ENCODE data around the gene EPM2A. TPM values are rescaled to one million over a fixed set of nuclear protein-coding genes. Genes with fewer than 3 reads are reported as not detected.

EPM2A gene
- total RNA-seq, 4 donors from 2014 or later, result 2.4 to 24.4 (median 6.6) TPM

DNA sequence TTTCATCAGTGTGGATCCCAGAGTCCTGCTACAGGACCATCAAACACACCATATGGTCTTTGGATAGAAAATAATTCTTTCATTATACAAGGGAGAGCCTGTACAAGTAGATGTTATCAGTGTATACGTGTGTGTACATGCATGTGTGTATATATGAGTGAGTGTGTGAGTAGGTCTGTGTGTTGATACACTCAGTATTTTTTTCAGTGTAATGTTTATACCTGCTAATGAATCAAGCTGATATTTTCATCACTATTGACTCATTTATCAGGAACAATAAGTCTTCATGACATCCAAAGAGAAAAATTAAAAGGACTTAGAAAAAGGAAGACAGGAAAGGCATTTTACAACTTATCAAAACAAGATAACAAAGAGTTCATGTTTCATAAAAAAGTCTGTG is 66.5 kb downstream of the EPM2A start:
- Histone ChIP-seq H3K4me3 (no peak overlapping the region), H3K27me3 (no peaks in the 10 kb centered on the region), H3K27ac (no peak overlapping the region), H3K9me3 (no peaks in the 10 kb centered on the region), H3K36me3 (peaks cover 0 to 7% (median 0%) of the 10 kb centered on the region in 3 donors), H3K4me1 (no peaks in the 10 kb centered on the region)
- intact Hi-C loops (cut with DNase I), result no loop called here
- DNase-seq, result no peak
- TF ChIP-seq POLR2A (IDR thresholded peaks at IDR 0.05), result no peak
- TF ChIP-seq, protein P1, sequence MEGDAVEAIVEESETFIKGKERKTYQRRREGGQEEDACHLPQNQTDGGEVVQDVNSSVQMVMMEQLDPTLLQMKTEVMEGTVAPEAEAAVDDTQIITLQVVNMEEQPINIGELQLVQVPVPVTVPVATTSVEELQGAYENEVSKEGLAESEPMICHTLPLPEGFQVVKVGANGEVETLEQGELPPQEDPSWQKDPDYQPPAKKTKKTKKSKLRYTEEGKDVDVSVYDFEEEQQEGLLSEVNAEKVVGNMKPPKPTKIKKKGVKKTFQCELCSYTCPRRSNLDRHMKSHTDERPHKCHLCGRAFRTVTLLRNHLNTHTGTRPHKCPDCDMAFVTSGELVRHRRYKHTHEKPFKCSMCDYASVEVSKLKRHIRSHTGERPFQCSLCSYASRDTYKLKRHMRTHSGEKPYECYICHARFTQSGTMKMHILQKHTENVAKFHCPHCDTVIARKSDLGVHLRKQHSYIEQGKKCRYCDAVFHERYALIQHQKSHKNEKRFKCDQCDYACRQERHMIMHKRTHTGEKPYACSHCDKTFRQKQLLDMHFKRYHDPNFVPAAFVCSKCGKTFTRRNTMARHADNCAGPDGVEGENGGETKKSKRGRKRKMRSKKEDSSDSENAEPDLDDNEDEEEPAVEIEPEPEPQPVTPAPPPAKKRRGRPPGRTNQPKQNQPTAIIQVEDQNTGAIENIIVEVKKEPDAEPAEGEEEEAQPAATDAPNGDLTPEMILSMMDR (IDR thresholded peaks at IDR 0.05), result no peak
- 47 to 52% methylated on average over 1 of the region's 1 CpG for WGBS, 2 donors

DNA sequence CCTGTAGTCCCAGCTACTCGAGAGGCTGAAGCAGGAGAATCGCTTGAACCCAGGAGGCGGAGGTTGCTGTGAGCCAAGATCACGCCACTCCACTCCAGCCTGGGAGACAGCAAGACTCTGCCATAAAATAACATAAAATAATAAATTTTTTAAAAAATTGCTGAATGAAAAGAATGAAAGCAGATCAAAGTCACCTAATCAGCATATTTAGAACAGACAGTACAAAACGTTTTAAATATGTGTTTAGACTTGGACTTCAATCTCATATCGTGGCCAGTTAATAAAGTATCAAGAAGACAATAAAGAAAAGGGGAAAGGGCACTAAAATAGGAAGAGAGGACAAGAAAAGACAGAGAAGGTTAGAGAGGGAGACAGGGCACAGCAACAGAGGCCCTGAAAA is 74.6 kb downstream of the EPM2A start:
- intact Hi-C loops (cut with DNase I), result no loop called here
- H3K9me3 ChIP-seq, result no peaks in the 10 kb centered on the region
- H3K4me3 ChIP-seq, result no peak overlapping the region
- H3K36me3 ChIP-seq, result no peaks in the 10 kb centered on the region
- WGBS, 2 donors, result 79 to 86% methylated on average over 6 of the region's 6 CpGs
- no peak overlapping the region for H3K27ac ChIP-seq
- no peaks in the 10 kb centered on the region for H3K4me1 ChIP-seq
- DNase-seq, result no peak
- no peak for TF ChIP-seq POLR2A (IDR thresholded peaks at IDR 0.05)
- TF ChIP-seq, protein P1 (IDR thresholded peaks at IDR 0.05), result no peak
- no peaks in the 10 kb centered on the region for H3K27me3 ChIP-seq

DNA sequence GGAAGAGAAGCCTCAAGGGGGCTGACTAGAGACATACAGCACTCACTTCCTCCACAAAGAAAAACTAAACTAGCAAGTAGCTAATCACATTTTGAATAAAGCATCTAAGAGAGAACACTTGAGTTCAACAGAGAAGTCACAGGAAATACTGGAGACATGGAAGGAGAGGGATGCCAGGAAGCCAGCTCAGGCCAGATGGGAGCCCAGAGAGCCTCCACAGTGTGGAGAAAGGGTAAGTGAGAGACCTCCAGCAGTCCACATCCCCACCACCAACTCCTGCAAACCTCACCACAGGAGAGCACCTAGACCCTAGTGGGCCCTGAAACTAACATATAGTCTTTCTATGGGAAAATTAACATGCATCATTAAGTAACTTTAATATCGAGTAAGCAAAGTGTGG is 79.2 kb downstream of the EPM2A start:
- Histone ChIP-seq H3K9me3 (no peaks in the 10 kb centered on the region), H3K27ac (no peak overlapping the region), H3K4me1 (no peaks in the 10 kb centered on the region), H3K27me3 (no peaks in the 10 kb centered on the region), H3K4me3 (no peak overlapping the region), H3K36me3 (no peaks in the 10 kb centered on the region)
- TF ChIP-seq, protein P1 (IDR thresholded peaks at IDR 0.05), result no peak
- no peak for TF ChIP-seq POLR2A (IDR thresholded peaks at IDR 0.05)
- no peak for DNase-seq
- WGBS, 2 donors, result 92 to 94% methylated on average over 1 of the region's 1 CpG
- intact Hi-C loops (cut with DNase I), result no loop called here

DNA sequence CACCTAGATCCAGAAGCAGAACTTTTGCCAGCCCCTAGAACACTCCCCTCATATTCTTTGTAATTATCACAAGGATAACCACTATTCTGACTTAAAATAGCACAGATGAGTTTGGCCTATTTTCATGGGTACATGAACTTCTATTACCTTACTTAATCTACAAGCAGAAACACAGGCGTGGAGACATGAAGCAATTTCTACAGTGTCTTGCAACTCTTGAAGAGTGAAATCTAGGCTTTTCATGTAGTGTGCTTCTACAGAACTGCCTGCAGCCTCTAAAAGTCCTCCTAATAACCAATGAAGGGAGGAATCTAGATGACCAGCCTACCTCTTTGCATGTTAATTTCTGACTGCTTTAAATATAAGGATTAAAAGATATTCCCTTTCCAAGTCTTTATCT is 82.7 kb downstream of the EPM2A start:
- 79 to 100% methylated on average over 1 of the region's 1 CpG for WGBS, 2 donors
- Histone ChIP-seq H3K4me1 (no peaks in the 10 kb centered on the region), H3K36me3 (no peaks in the 10 kb centered on the region), H3K4me3 (no peak overlapping the region), H3K9me3 (no peaks in the 10 kb centered on the region), H3K27ac (no peak overlapping the region), H3K27me3 (no peaks in the 10 kb centered on the region)
- intact Hi-C loops (cut with DNase I), result no loop called here
- TF ChIP-seq, protein P1 (IDR thresholded peaks at IDR 0.05), result no peak
- no peak for TF ChIP-seq POLR2A (IDR thresholded peaks at IDR 0.05)
- no peak for DNase-seq

DNA sequence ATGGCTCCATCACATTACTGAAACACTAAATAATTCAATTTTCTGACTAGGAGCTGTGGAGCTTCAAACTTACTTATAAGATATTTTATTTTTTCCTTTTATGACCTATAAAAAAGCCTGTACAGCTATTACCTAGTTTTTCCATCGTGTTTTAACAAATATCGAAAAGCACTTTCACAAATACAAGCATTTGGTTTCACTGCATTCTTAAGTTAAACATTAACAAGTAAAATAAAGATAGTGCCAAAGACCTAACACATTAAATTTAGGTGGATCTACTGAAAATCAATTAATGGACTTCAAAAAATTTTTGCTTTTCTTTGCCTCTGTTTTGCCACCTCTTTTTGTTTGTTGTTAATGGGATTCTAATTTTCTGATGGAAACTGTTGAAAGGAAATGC is 83.3 kb downstream of the EPM2A start:
- intact Hi-C loops (cut with DNase I), result no loop called here

More for the DNA sequence above, 83.3 kb downstream of the EPM2A start:
- no peak overlapping the region for H3K4me3 ChIP-seq
- 61 to 67% methylated on average over 2 of the region's 2 CpGs for WGBS, 2 donors
- TF ChIP-seq, protein P1 (IDR thresholded peaks at IDR 0.05), result no peak
- no peak for TF ChIP-seq POLR2A (IDR thresholded peaks at IDR 0.05)
- H3K36me3 ChIP-seq, result no peaks in the 10 kb centered on the region
- no peak for DNase-seq
- no peaks in the 10 kb centered on the region for H3K9me3 ChIP-seq
- no peaks in the 10 kb centered on the region for H3K4me1 ChIP-seq
- no peaks in the 10 kb centered on the region for H3K27me3 ChIP-seq
- no peak overlapping the region for H3K27ac ChIP-seq
